Esophagus squamous epithelium (tissue), 5 donors: ENCODE measurements around the gene IL1R2. TPM values are rescaled to one million over a fixed set of nuclear protein-coding genes. Genes with fewer than 3 reads are reported as not detected.
A peak's percentile ranks its signal among the peaks of the same experiment; 100 is the strongest.

Experiments
- DNase-seq: peaks from one replicate; lab custom pipeline; 2025; lab: John Stamatoyannopoulos, UW
- H3K27ac ChIP-seq, 4 donors: fragments of 200-600 bp; sonication (generic); one replicate each; pipeline ENCODE4 v1.5.1; 2016 to 2019; ENCODE audit warnings: mild to moderate bottlenecking in 1 of 4
- H3K27me3 ChIP-seq, 4 donors: fragments of 200-600 bp; sonication (generic); 1 replicate in 3 of 4; 2 replicates in 1 of 4; pipeline versions ENCODE4 v1.5.1 to v1.6.0; 2017 to 2021; ENCODE audit warnings: antibody characterized with exemption in 1 of 4
- H3K36me3 ChIP-seq, 3 donors: fragments of 200-600 bp; sonication (generic); one replicate each; pipeline ENCODE4 v1.5.1; 2016 to 2019
- H3K4me1 ChIP-seq, 3 donors: fragments of 200-600 bp; sonication (generic); one replicate each; pipeline ENCODE4 v1.5.1; 2017 to 2019
- H3K4me3 ChIP-seq, 4 donors: fragments of 200-600 bp; sonication (generic); 1 replicate in 3 of 4; 2 replicates in 1 of 4; pipeline ENCODE4 v1.5.1; 2016 to 2019; ENCODE audit warnings: mild to moderate bottlenecking in 2 of 4, moderate library complexity in 1 of 4
- H3K9me3 ChIP-seq, 3 donors: fragments of 200-600 bp; sonication (generic); one replicate each; pipeline ENCODE4 v1.5.1; 2016 to 2019
- POLR2A ChIP-seq, 4 donors: fragments of 450-650 bp; IDR thresholded peaks; one replicate each; pipeline ENCODE4 v1.6.1; 2017; ENCODE audit warnings: antibody characterized with exemption in 4 of 4, mild to moderate bottlenecking in 4 of 4, moderate library complexity in 3 of 4
- WGBS, 2 donors: methylation state at CpG; one replicate each; pipeline ENCODE4 v1.1.5; 2018; 5-methylcytosine and 5-hydroxymethylcytosine counted together
- intact Hi-C: fragments of 100-400 bp; cut with DNase I; formaldehyde crosslinking; loops from one replicate; pipeline ENCODE4 v1.15.0; 2022
- total RNA-seq, 4 donors: library from RNA; depleted of rRNA; stranded (reverse); fragments of >200 nt; gene quantifications; one replicate each; pipeline ENCODE4 v1.1.0, GENCODE V29; 2016
- TF ChIP-seq, protein P1 (sequence below), 6 experiments: fragments of 450-650 bp in 4 of 6; fragments of 200-600 bp in 2 of 6; sonication (generic) in 2 of 6; IDR thresholded peaks; one replicate each; pipeline ENCODE4 v1.5.1; 2016 to 2019; ENCODE audit warnings: antibody characterized with exemption in 6 of 6, mild to moderate bottlenecking in 4 of 6, moderate library complexity in 4 of 6
- donor health status: DM: yes; HTN: yes; CAD: no.

IL1R2 gene, protein sequence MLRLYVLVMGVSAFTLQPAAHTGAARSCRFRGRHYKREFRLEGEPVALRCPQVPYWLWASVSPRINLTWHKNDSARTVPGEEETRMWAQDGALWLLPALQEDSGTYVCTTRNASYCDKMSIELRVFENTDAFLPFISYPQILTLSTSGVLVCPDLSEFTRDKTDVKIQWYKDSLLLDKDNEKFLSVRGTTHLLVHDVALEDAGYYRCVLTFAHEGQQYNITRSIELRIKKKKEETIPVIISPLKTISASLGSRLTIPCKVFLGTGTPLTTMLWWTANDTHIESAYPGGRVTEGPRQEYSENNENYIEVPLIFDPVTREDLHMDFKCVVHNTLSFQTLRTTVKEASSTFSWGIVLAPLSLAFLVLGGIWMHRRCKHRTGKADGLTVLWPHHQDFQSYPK
- total RNA-seq: 100 to 1,000 TPM in 1 of 4 donors, 10 to 100 TPM in 3; 24.1 to 182 (median 78.0) TPM

DNA sequence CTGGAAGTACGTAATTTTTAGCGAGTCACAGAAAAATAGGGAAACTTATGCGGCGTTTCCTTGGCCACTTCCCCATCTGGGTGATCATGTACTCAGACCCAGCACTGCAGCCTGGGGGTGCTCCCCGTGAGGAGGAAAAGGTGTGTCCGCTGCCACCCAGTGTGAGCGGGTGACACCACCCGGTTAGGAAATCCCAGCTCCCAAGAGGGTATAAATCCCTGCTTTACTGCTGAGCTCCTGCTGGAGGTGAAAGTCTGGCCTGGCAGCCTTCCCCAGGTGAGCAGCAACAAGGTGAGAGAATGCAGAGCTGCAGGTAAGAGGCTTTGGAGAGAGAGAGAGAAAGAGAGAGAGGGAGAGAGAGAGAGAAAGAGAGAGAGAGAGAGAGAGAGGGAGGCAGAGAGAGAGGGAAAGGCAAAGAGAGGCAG is at the start of gene IL1R2:
IL1R2 (plus strand) TSS at position 240 of the 425 bp plus-strand sequence. CDS start 16,616 bp downstream, outside the sequence.
- peak within 1 kb of the TSS; percentile 2 to 49 (median 34) for H3K4me3 ChIP-seq
- no peaks in the 10 kb centered on the region for H3K9me3 ChIP-seq
- TF ChIP-seq POLR2A (IDR thresholded peaks at IDR 0.05): peak in 2 of 4 donors; percentile 30 to 42
- TF ChIP-seq, protein P1, sequence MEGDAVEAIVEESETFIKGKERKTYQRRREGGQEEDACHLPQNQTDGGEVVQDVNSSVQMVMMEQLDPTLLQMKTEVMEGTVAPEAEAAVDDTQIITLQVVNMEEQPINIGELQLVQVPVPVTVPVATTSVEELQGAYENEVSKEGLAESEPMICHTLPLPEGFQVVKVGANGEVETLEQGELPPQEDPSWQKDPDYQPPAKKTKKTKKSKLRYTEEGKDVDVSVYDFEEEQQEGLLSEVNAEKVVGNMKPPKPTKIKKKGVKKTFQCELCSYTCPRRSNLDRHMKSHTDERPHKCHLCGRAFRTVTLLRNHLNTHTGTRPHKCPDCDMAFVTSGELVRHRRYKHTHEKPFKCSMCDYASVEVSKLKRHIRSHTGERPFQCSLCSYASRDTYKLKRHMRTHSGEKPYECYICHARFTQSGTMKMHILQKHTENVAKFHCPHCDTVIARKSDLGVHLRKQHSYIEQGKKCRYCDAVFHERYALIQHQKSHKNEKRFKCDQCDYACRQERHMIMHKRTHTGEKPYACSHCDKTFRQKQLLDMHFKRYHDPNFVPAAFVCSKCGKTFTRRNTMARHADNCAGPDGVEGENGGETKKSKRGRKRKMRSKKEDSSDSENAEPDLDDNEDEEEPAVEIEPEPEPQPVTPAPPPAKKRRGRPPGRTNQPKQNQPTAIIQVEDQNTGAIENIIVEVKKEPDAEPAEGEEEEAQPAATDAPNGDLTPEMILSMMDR (IDR thresholded peaks at IDR 0.05): peak in 1 of 6 experiments; percentile 40
- H3K36me3 ChIP-seq: no peaks in the 10 kb centered on the region
- peak within 1 kb of the TSS; percentile 36 to 62 (median 54) for H3K27ac ChIP-seq
- 21 to 30% methylated on average over 6 of the region's 8 CpGs for WGBS, 2 donors
- peaks cover 0 to 55% (median 0%) of the 10 kb centered on the region in 4 donors for H3K27me3 ChIP-seq
- intact Hi-C loops: no loop called here
- H3K4me1 ChIP-seq: peaks cover 5 to 66% (median 8%) of the 10 kb centered on the region in 3 donors
- no peak for DNase-seq

DNA sequence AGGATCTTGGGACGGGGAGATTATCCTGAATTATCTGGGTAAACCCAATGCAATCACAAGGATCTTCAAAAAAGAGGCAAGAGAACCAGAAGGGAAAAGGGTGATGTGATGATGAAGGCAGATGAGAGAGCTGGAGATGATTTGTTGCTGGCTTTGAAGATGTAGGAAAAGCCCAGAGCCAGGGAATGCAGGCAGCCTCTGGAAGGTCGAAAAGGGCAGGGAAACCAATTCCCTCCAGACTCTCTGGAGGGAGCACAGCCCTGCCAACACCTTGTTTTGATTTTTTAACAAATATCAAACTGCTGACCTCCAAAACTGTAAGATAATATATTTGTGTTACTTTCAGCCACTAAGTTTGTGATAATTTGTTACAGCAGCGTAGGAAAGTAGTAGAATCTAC is 48.9 kb upstream of the IL1R2 start:
- H3K4me1 ChIP-seq: peaks cover 0 to 7% (median 3%) of the 10 kb centered on the region in 3 donors
- H3K27ac ChIP-seq: no peak overlapping the region
- H3K4me3 ChIP-seq: no peak overlapping the region
- no peak for DNase-seq
- 81 to 87% methylated on average over 3 of the region's 3 CpGs for WGBS, 2 donors
- intact Hi-C loops: no loop called here
- no peaks in the 10 kb centered on the region for H3K36me3 ChIP-seq
- H3K27me3 ChIP-seq: no peaks in the 10 kb centered on the region
- no peaks in the 10 kb centered on the region for H3K9me3 ChIP-seq
- TF ChIP-seq, protein P1 (IDR thresholded peaks at IDR 0.05): no peak
- no peak for TF ChIP-seq POLR2A (IDR thresholded peaks at IDR 0.05)

DNA sequence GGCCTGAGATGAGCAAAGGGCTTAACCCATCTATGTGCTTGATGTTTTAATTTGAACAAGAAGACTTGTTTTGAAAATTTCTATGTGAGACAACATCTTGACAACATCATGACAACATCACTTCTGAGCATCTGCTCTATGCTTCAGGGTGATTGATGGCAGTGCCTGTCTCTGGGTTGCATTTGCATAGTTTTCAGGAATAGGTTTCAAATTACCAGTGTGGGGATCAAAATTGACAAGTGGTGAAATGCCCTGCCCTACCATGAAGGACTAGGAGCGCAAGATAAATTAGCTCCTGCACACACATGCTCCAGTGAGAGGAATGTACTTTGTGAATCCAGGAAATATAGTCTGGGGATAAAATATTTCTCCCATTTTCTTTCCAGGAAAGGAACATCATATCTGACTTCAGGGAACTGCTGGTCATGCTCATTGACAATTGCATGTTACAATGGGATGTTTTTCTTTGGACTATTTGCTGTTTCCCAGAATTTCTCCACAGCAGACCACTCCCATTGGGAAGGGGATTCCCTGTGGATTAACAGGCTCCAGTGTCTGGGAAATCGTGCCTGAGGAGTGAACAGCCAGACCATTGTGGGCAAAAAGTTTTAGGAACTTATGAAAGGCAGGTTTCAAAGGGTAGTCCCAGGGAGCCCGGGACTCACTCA is 45.3 kb upstream of the IL1R2 start:
- 24 to 55% methylated on average over 2 to 3 of the region's 3 CpGs for WGBS, 2 donors
- Histone ChIP-seq H3K27me3 (no peaks in the 10 kb centered on the region), H3K36me3 (no peaks in the 10 kb centered on the region), H3K27ac (no peak overlapping the region), H3K9me3 (no peaks in the 10 kb centered on the region), H3K4me1 (peaks cover 0 to 7% (median 3%) of the 10 kb centered on the region in 3 donors), H3K4me3 (no peak overlapping the region)
- intact Hi-C loops: no loop called here
- DNase-seq: no peak
- TF ChIP-seq POLR2A (IDR thresholded peaks at IDR 0.05): no peak
- TF ChIP-seq, protein P1 (IDR thresholded peaks at IDR 0.05): no peak

DNA sequence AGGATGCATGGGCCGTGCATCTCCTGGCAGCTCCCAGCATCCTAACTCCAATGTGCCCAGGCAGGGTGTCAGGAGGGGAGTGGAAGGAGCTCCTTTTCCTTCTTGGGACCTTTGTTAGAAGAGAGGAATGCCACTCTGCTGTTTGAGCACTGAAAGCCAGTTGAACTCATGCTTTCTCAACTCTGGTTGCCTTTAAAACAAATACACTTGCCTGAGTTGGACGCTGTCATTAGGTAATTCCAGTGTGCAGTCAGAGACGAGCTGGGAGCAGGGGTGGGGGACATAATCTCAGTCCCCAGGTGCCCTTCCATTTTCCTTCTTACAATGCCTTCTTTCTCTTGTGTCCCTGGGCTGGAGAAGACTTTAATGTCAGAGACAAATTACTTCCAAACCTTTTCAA is 44.4 kb upstream of the IL1R2 start:
- Histone ChIP-seq H3K27me3 (no peaks in the 10 kb centered on the region), H3K36me3 (no peaks in the 10 kb centered on the region), H3K4me3 (no peak overlapping the region), H3K9me3 (no peaks in the 10 kb centered on the region), H3K4me1 (peaks cover 0 to 7% (median 3%) of the 10 kb centered on the region in 3 donors), H3K27ac (no peak overlapping the region)
- TF ChIP-seq, protein P1 (IDR thresholded peaks at IDR 0.05): no peak
- TF ChIP-seq POLR2A (IDR thresholded peaks at IDR 0.05): no peak
- intact Hi-C loops: no loop called here
- DNase-seq: no peak
- 75 to 85% methylated on average over 2 to 3 of the region's 3 CpGs for WGBS, 2 donors
